HG03196 (cell line): ENCODE data around the gene CD74.
A peak's percentile ranks its signal among the peaks of the same experiment; 100 is the strongest.
"Not testable (repeated sequence)": the region's sequence is repeated elsewhere in the genome, so short reads cannot be mapped to it uniquely, and the experiment has no call there.

Experiments used
- ATAC-seq: cut with Tn5 transposase; IDR thresholded peaks from one replicate; pipeline ENCODE4 v1.9.1; 2021; ENCODE audit not compliant: unreplicated experiment

Gene CD74

GRCh38 chr5:150412319-150413175 is at the start of gene CD74:
Gene CD74 (minus strand): TSS chr5:150412910. CDS start chr5:150412749, 161 bp downstream.
- peak; percentile 84 for ATAC-seq

DNA sequence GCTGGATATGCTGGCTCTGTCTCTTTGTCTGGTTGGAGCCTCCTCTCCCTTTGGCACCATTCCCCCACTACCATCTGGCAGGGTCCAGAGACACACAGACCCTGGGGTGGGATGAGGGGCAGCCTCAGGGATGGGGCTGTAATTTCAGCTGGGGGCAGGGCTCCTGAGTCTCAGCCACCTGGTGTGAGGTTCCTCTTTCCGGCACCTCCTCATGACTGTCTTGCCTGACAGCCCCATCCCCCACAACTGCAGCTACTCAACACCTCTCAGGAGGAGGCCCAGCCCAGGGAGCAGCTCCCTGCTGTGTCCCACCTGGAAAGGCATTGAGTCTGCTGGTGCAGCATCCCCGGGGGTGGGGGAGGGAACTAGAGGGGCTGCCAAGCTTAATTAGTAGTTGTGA is 48.5 kb upstream of the CD74 start:
- ATAC-seq = peak; percentile 67

DNA sequence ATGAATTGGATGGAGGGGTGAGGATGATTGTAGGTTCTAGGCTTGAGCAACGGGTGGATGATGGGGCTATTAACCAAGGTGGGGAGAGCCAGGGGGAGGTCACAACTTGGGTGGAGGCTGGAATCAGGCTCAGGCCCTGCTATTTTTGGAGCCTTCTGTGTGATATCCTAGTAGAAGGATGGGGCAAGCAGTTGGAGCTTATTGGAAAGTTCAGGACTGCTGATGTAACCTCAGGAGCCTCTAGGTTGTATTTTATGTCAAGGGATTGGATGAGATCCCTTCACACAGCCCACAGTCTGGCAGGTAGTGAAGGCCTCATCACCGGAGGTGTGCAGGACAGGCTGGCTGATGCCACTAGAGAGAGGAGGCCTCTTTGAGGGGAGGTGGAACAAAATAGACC is 48.1 kb upstream of the CD74 start:
- ATAC-seq = no peak

- ATAC-seq = peak; percentile 72
Measured at GRCh38 chr5:150458802-150459557, 46.3 kb upstream of the CD74 start.

- no peak for ATAC-seq
Measured at GRCh38 chr5:150457562-150458240, 45.0 kb upstream of the CD74 start.

DNA sequence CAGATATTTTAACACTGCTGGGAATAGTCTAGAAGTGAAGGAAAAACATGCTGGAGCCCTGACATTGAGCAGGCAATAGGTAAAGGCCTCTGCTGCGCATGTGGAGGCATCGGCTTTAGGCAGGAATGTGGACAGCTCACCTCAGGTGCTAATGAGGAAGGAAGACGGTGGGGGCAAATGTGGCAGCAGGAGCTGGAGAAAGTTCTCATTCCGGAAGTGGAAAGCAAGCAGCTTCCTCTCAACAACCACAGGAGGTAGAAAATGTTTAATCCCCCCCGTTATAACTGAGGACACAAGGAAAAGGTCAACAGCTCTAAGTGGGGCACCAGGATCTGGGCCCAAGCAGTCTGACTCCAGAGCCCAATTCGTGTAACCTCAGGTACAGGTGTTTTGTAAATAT is 44.4 kb upstream of the CD74 start:
- no peak for ATAC-seq

DNA sequence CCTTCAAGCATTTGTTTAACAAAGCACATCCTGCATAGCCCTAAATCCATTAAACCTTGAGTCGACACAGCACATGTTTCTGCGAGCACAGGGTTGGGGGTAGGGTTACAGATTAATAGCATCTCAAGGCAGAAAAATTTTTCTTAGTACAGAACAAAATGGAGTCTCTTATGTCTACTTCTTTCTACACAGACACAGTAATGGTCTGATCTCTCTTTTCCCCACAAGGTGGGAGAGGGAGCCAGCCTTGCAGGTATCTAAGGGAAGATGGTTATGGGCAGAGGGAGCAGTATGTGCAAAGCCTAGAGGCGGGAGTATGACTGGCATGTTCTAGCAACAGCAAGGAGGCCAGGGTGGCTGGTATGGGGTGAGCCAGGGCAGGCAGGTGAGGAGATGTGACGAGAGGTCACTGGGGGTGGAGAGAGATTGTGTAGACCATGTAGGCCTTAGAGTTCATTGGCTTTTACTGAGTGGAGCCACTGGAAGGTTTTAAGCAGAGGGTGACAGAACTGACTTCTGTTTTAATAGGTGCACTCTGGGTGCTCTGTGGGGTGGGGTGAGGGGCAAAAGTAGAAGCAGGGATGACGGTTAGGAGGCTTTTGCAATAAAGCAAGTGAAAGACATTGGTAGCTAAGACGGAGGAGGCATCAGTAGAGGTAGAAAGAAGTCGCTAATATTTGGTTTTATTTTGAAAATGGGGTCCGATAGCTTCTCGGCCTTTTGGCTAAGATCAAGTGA is 42.0 kb upstream of the CD74 start:
- no peak for ATAC-seq

GRCh38 chr5:150454027-150454426 is 41.3 kb upstream of the CD74 start:
- not testable (repeated sequence) for ATAC-seq

DNA sequence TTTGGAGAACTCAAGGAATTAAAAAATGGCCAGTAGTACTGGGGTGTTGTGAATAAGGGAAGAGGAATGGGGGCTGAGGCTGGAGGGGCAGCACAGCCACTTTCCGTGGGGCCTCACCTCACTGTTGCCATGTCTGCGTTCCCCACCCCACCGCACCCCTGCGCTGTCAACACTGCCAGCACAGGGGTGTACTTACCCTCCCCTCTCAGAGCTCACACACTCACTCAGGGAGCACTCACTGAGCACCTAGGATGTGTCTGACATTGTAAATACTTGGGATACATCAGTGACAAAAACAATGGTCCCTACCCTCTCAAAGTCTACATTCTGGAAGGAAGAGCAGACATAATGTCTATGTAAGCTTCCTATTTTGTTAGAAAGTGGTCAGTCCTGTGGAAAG is 40.2 kb upstream of the CD74 start:
- ATAC-seq = no peak

DNA sequence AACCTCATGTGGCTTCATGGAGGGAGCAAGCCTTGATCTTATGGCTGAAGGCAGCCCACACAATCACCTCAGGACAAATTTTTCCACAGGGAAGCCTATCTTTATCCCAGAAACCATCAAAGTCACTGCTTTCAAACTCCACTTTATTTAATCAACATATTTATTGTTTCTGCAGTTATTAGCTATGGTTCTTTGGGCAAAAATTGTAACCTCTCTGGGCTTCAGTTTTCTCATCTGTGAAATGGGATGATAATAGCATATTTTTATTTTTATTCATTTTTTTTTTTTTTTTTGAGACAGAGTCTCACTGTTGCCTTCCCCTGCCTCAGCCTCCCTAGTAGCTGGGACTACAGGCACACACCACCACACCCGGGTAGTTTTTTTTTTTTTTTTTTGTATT is 38.9 kb upstream of the CD74 start:
- ATAC-seq = no peak

DNA sequence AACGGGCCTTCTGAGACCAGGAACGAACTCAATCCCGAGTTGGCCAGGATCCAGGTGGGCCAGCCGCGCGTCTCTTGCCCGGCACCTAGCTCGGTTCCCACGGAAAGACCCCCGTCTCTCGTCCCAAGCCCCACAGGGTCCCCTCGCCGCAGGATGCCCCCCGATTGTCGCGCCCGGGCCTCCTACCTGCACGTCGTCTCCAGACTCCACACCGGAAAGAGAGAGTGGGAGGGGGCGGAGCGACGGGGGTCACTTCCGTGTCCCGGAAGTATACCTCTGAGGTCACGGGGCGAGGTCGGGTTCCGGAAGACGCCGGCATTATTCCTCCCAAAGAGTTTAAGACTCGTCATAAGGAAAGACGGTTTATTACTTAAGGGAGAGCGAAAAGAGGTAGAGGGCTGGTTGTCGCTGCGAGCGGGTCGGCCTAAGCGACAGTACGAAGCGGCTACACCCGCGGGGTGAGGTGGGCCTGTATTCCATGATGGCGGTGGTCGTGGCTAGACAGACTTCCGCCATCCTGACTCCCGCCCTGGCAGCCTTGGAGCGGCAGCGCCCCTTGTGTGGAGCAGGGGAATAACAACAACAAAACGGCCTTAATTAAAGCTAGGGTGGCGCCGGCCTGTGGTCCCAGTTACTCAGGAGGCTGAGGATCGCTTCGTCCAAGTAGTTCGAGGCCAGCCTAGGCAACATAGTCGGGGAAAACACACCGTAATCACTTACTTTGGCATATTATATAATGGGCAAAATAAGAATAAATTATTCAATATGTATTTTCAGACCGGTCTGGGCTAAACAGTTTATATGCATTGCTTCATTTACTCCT is 37.0 kb upstream of the CD74 start, which contains the start of gene RPS14:
TSS of gene RPS14 (minus strand) at position 223 of the 823 bp plus-strand sequence. CDS start 2,006 bp downstream, outside the sequence.
- ATAC-seq = peak; percentile 90

GRCh38 chr5:150448952-150449516 is 36.3 kb upstream of the CD74 start:
- peak; percentile 22 for ATAC-seq

- ATAC-seq = no peak
Measured at GRCh38 chr5:150448334-150448733, 35.6 kb upstream of the CD74 start.

DNA sequence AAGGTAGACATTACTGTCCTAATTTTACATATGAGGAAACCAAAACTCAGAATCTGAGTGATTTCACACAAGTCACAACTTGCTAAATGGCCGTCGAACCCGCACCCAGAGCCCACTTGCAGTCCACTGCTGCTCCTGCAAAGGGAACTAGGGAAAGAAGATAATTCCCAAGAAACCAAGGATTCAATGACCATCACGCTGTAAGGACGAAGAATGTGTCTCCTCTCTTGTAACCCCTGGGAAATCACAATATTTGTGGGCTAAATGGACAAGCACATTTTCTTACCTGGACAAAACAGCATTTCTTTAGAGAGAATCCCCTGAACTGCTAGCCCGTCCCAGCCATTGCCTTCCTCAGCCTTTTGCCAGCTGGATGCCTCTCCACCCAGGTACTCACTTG is 34.5 kb upstream of the CD74 start:
- ATAC-seq = no peak

GRCh38 chr5:150446583-150446982 is 33.9 kb upstream of the CD74 start:
- no peak for ATAC-seq

- no peak for ATAC-seq
Measured at GRCh38 chr5:150446088-150446487, 33.4 kb upstream of the CD74 start.

GRCh38 chr5:150444770-150445169 is 32.1 kb upstream of the CD74 start:
- no peak for ATAC-seq

DNA sequence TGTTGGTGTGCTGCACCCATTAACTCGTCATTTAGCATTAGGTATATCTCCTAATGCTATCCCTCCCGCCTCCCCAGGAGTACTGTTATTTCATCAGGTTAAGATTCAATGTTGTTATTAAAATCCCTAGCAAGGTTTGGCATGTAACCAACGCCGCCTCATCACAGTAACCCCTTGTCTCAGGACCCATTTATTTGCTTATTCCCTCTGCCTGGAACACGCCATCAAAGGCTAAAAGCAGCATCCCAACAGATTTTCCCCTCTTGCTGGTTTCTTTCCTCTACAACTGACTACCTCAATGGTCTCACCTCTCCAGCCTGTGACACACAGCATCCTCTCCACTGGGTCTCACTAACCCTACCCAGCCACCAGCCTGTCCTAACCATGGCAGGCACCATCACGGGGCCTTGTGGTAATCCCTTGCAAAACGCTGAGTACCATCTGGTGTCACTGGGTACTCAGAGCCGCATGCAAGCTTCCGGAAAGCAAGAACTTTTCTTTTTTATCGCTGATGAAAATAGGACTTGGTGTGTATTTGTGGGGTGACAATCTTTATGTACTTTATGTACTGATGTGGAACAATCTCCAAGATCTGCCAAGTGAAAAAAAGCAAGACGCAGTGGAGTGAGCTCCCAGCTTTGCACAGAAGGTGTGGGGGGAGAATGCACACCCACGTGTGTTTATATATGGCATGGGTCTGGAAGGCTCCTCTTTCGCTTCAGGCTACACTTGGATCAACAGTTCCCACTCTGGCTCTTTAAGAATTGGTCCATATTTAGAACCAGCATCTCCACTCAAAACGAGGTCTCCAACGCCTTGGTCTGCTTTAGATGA is 30.7 kb upstream of the CD74 start:
- ATAC-seq = no peak

DNA sequence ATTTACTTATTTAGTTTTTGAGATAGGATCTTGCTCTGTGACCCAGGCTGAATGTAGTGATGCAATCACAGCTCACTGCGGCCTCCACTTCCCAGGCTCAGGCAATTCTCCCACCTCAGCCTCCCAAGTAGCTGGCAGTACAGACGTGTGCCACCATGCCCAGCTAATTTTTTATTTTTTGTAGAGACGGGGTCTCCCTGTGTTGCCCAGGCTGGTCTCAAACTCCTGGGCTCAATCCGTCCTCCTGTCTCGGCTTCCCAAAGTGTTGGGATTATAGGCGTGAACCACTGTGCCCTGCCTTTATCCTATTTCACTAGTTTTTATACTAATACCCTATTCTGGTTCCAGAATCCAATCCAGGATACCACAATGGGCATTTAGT is 30.0 kb upstream of the CD74 start:
- no peak for ATAC-seq
